ENCODE data around the gene ITGA2. TPM values are rescaled to one million over a fixed set of nuclear protein-coding genes. Genes with fewer than 3 reads are reported as not detected.

ITGA2 gene
- total and polyA plus RNA-seq, 3 donors from 2014 or later = 0.90 to 1.7 (median 1.0) TPM

GRCh38 chr5:53089481-53089991 is 100.4 kb downstream of the ITGA2 start:
- whole genome bisulfite sequencing, 2 donors = 82 to 84% methylated on average over 4 of the region's 4 CpGs
- Histone ChIP-seq H3K27me3 (no peaks in the 10 kb centered on the region), H3K4me1 (no peaks in the 10 kb centered on the region), H3K4me3 (no peak overlapping the region), H3K9me3 (no peaks in the 10 kb centered on the region), H3K27ac (no peak overlapping the region), H3K36me3 (ENCODE audit: low read depth, missing control alignments) (no peaks in the 10 kb centered on the region)
- TF ChIP-seq POLR2A (IDR thresholded peaks at IDR 0.05) (no peak), CTCF (IDR thresholded peaks at IDR 0.05) (no peak)
- intact Hi-C loops (cut with DNase I; ENCODE audit: low total_unique reads) = no loop called here
- no peak for DNase-seq

- no peak for TF ChIP-seq CTCF (IDR thresholded peaks at IDR 0.05)
- TF ChIP-seq POLR2A (IDR thresholded peaks at IDR 0.05) = no peak
- intact Hi-C loops (cut with DNase I; ENCODE audit: low total_unique reads) = no loop called here
These were observed 101.1 kb downstream of the ITGA2 start for GRCh38 chr5:53090229-53090628.

GRCh38 chr5:53091289-53091688 is 102.1 kb downstream of the ITGA2 start:
- no peak for DNase-seq
- 69 to 85% methylated on average over 2 of the region's 2 CpGs for WGBS, 2 donors

More at GRCh38 chr5:53090229-53090628, 101.1 kb downstream of the ITGA2 start:
- DNase-seq = no peak
- Histone ChIP-seq H3K9me3 (no peaks in the 10 kb centered on the region), H3K27me3 (no peaks in the 10 kb centered on the region), H3K36me3 (ENCODE audit: low read depth, missing control alignments) (no peaks in the 10 kb centered on the region), H3K27ac (no peak overlapping the region), H3K4me3 (no peak overlapping the region), H3K4me1 (no peaks in the 10 kb centered on the region)
- 71 to 81% methylated on average over 5 of the region's 5 CpGs for WGBS, 2 donors

GRCh38 chr5:53092242-53092641 is 103.1 kb downstream of the ITGA2 start:
- TF ChIP-seq POLR2A (IDR thresholded peaks at IDR 0.05) = no peak
- no peak for TF ChIP-seq CTCF (IDR thresholded peaks at IDR 0.05)
- WGBS, 2 donors = 48 to 63% methylated on average over 2 of the region's 2 CpGs
- Histone ChIP-seq H3K4me3 (no peak overlapping the region), H3K36me3 (ENCODE audit: low read depth, missing control alignments) (no peaks in the 10 kb centered on the region), H3K27me3 (no peaks in the 10 kb centered on the region), H3K27ac (no peak overlapping the region), H3K9me3 (no peaks in the 10 kb centered on the region), H3K4me1 (no peaks in the 10 kb centered on the region)
- DNase-seq = no peak
- intact Hi-C loops (cut with DNase I; ENCODE audit: low total_unique reads) = no loop called here

More at GRCh38 chr5:53091289-53091688, 102.1 kb downstream of the ITGA2 start:
- TF ChIP-seq POLR2A (IDR thresholded peaks at IDR 0.05) = no peak
- no peak for TF ChIP-seq CTCF (IDR thresholded peaks at IDR 0.05)
- intact Hi-C loops (cut with DNase I; ENCODE audit: low total_unique reads) = no loop called here
- Histone ChIP-seq H3K27ac (no peak overlapping the region), H3K4me1 (no peaks in the 10 kb centered on the region), H3K9me3 (no peaks in the 10 kb centered on the region), H3K4me3 (no peak overlapping the region), H3K36me3 (ENCODE audit: low read depth, missing control alignments) (no peaks in the 10 kb centered on the region), H3K27me3 (no peaks in the 10 kb centered on the region)

GRCh38 chr5:53095217-53095616 is 106.1 kb downstream of the ITGA2 start:
- no peak for TF ChIP-seq CTCF (IDR thresholded peaks at IDR 0.05)
- TF ChIP-seq POLR2A (IDR thresholded peaks at IDR 0.05) = no peak
- H3K27me3 ChIP-seq = no peaks in the 10 kb centered on the region
- intact Hi-C loops (cut with DNase I; ENCODE audit: low total_unique reads) = no loop called here
- no peak overlapping the region for H3K27ac ChIP-seq
- H3K36me3 ChIP-seq (ENCODE audit: low read depth, missing control alignments) = no peaks in the 10 kb centered on the region
- H3K4me3 ChIP-seq = no peak overlapping the region
- DNase-seq = no peak
- H3K4me1 ChIP-seq = no peaks in the 10 kb centered on the region
- WGBS, 2 donors = 85 to 93% methylated on average over 7 of the region's 7 CpGs
- H3K9me3 ChIP-seq = no peaks in the 10 kb centered on the region

Data from testis (tissue), 3 donors.